Progenitor cell of endocrine pancreas (in vitro differentiated cells): Measurements from ENCODE around the gene ATP5F1D. TPM values are rescaled to one million over a fixed set of nuclear protein-coding genes. Genes with fewer than 3 reads are reported as not detected.

Source experiments
- DNase-seq: peaks from one replicate; pipeline ENCODE4 v3.0.0; 2021; ENCODE audit warnings: low spot score; ENCODE audit not compliant: unreplicated experiment
- H3K27ac Mint-ChIP-seq: 2 replicates; pipeline ENCODE4 v1.8.0; 2021; ENCODE audit warnings: mild to moderate bottlenecking, moderate library complexity, mixed read lengths
- H3K27me3 Mint-ChIP-seq: 2 replicates; pipeline ENCODE4 v1.8.0; 2021; ENCODE audit warnings: mixed read lengths
- H3K36me3 Mint-ChIP-seq: 2 replicates; pipeline ENCODE4 v1.8.0; 2022; ENCODE audit warnings: mixed read lengths; ENCODE audit not compliant: insufficient read depth
- H3K4me1 Mint-ChIP-seq: 2 replicates; pipeline ENCODE4 v1.8.0; 2021; ENCODE audit warnings: low read depth, mixed read lengths
- H3K4me3 Mint-ChIP-seq: 2 replicates; pipeline ENCODE4 v1.8.0; 2021; ENCODE audit warnings: low read depth, mild to moderate bottlenecking, moderate library complexity, mixed read lengths
- H3K9me3 Mint-ChIP-seq: 2 replicates; pipeline ENCODE4 v1.8.0; 2021; ENCODE audit warnings: low read depth, mixed read lengths
- CTCF ChIP-seq: fragments of 200-600 bp; sonication (generic); IDR thresholded peaks from one replicate; pipeline ENCODE4 v1.5.0; 2021; ENCODE audit warnings: antibody characterized with exemption, mild to moderate bottlenecking; ENCODE audit not compliant: unreplicated experiment
- total RNA-seq: library from RNA; stranded (reverse); gene quantifications from 2 replicates; pipeline ENCODE4 v1.2.1, GENCODE V29; 2021

The ATP5F1D gene
- total RNA-seq, 1 donor from 2014 or later, result 107 TPM

- Mint-ChIP-seq H3K27ac (no peak overlapping the region), H3K9me3 (no peaks in the 10 kb centered on the region), H3K36me3 (no peaks in the 10 kb centered on the region), H3K4me3 (no peak overlapping the region), H3K4me1 (peaks cover 2% of the 10 kb centered on the region), H3K27me3 (no peaks in the 10 kb centered on the region)
- no peak for TF ChIP-seq CTCF
- DNase-seq, result no peak
Observed at GRCh38 chr19:1290703-1291651, 49.4 kb downstream of the ATP5F1D start.

- Mint-ChIP-seq H3K9me3 (no peaks in the 10 kb centered on the region), H3K4me3 (no peak overlapping the region), H3K36me3 (no peaks in the 10 kb centered on the region), H3K27me3 (no peaks in the 10 kb centered on the region), H3K4me1 (no peaks in the 10 kb centered on the region), H3K27ac (no peak overlapping the region)
- no peak for TF ChIP-seq CTCF
- DNase-seq, result no peak
Observed at GRCh38 chr19:1291761-1292418, 50.3 kb downstream of the ATP5F1D start.

- no peak overlapping the region for H3K4me3 Mint-ChIP-seq
- no peak overlapping the region for H3K27ac Mint-ChIP-seq
- peaks cover 1% of the 10 kb centered on the region for H3K36me3 Mint-ChIP-seq
Observed at GRCh38 chr19:1292419-1293151, 51.0 kb downstream of the ATP5F1D start.

GRCh38 chr19:1293782-1294604, 52.4 kb downstream of the ATP5F1D start:
- peaks cover 3% of the 10 kb centered on the region for H3K36me3 Mint-ChIP-seq
- no peaks in the 10 kb centered on the region for H3K4me1 Mint-ChIP-seq
- no peak overlapping the region for H3K27ac Mint-ChIP-seq
- DNase-seq, result no peak
- TF ChIP-seq CTCF, result no peak
- no peaks in the 10 kb centered on the region for H3K27me3 Mint-ChIP-seq
- no peaks in the 10 kb centered on the region for H3K9me3 Mint-ChIP-seq
- H3K4me3 Mint-ChIP-seq, result no peak overlapping the region

More at GRCh38 chr19:1292419-1293151, 51.0 kb downstream of the ATP5F1D start:
- Mint-ChIP-seq H3K27me3 (no peaks in the 10 kb centered on the region), H3K9me3 (no peaks in the 10 kb centered on the region), H3K4me1 (no peaks in the 10 kb centered on the region)
- DNase-seq, result no peak
- TF ChIP-seq CTCF, result no peak

Other genes with a start within 250 kb of the ATP5F1D start
- gene GRIN3B, start 241.3 kb upstream of the ATP5F1D start, total RNA-seq, result 1.4 and 1.5 TPM in 2 replicates
- 171 and 199 TPM in 2 replicates for gene TMEM259, start 220.6 kb upstream of the ATP5F1D start, total RNA-seq
- not detected in 2 replicates for gene RNU6-2, start 220.2 kb upstream of the ATP5F1D start, total RNA-seq
- gene CNN2, start 215.1 kb upstream of the ATP5F1D start, total RNA-seq, result 225 and 226 TPM in 2 replicates
- gene ABCA7, start 201.6 kb upstream of the ATP5F1D start, total RNA-seq, result 54.6 and 57.3 TPM in 2 replicates
- gene ARHGAP45, start 174.6 kb upstream of the ATP5F1D start, total RNA-seq, result 6.1 and 8.1 TPM in 2 replicates
- 161 TPM in 2 replicates for gene POLR2E, start 146.4 kb upstream of the ATP5F1D start, total RNA-seq
- gene GPX4, start 137.8 kb upstream of the ATP5F1D start, total RNA-seq, result 231 and 236 TPM in 2 replicates
- gene SBNO2, start 67.5 kb upstream of the ATP5F1D start, total RNA-seq, result 40.9 and 43.2 TPM in 2 replicates
- 59.3 and 61.5 TPM in 2 replicates for gene STK11, start 36.0 kb upstream of the ATP5F1D start, total RNA-seq
- gene CBARP, start 3.7 kb upstream of the ATP5F1D start, total RNA-seq, result 12.4 and 13.0 TPM in 2 replicates
- 187 and 193 TPM in 2 replicates for gene MIDN, start 6.8 kb downstream of the ATP5F1D start, total RNA-seq
- gene CIRBP, start 27.6 kb downstream of the ATP5F1D start, total RNA-seq, result 462 and 465 TPM in 2 replicates
- 30.0 and 31.8 TPM in 2 replicates for gene FAM174C, start 33.8 kb downstream of the ATP5F1D start, total RNA-seq
- 23.8 and 26.5 TPM in 2 replicates for gene EFNA2, start 44.1 kb downstream of the ATP5F1D start, total RNA-seq
- gene NDUFS7, start 142.2 kb downstream of the ATP5F1D start, total RNA-seq, result 56.8 and 62.4 TPM in 2 replicates
- 47.0 and 48.5 TPM in 2 replicates for gene GAMT, start 159.8 kb downstream of the ATP5F1D start, total RNA-seq
- gene DAZAP1, start 165.8 kb downstream of the ATP5F1D start, total RNA-seq, result 131 and 136 TPM in 2 replicates
- gene RPS15, start 196.6 kb downstream of the ATP5F1D start, total RNA-seq, result 917 and 938 TPM in 2 replicates
- 5.2 and 5.8 TPM in 2 replicates for gene APC2, start 208.4 kb downstream of the ATP5F1D start, total RNA-seq
- gene C19orf25, start 237.5 kb downstream of the ATP5F1D start, total RNA-seq, result 31.3 and 36.0 TPM in 2 replicates
- gene PCSK4, start 248.6 kb downstream of the ATP5F1D start, total RNA-seq, result 32.9 and 37.7 TPM in 2 replicates
- gene REEP6, start 249.4 kb downstream of the ATP5F1D start, total RNA-seq, result 16.0 and 16.6 TPM in 2 replicates